Panc1 (cell line): Measurements from ENCODE around the gene HECA. TPM values are rescaled to one million over a fixed set of nuclear protein-coding genes. Genes with fewer than 3 reads are reported as not detected.

Source experiments
- total RNA-seq: library from RNA; stranded (reverse); gene quantifications from one replicate; pipeline ENCODE4 v1.2.1, GENCODE V29; 2021; ENCODE audit not compliant: unreplicated experiment

Gene HECA
- total RNA-seq, 1 experiment from 2014 or later: 3.9 TPM

Other genes with a start within 250 kb of the HECA start
- 28.6 TPM for gene REPS1, start 146.8 kb upstream of the HECA start, total RNA-seq
- gene ABRACL, start 106.3 kb upstream of the HECA start, total RNA-seq: 22.2 TPM
- not detected for gene TXLNB, start 156.9 kb downstream of the HECA start, total RNA-seq
- gene CITED2, start 239.6 kb downstream of the HECA start, total RNA-seq: 210 TPM